ENCODE data around the gene SMIM12.

Gene SMIM12

DNA sequence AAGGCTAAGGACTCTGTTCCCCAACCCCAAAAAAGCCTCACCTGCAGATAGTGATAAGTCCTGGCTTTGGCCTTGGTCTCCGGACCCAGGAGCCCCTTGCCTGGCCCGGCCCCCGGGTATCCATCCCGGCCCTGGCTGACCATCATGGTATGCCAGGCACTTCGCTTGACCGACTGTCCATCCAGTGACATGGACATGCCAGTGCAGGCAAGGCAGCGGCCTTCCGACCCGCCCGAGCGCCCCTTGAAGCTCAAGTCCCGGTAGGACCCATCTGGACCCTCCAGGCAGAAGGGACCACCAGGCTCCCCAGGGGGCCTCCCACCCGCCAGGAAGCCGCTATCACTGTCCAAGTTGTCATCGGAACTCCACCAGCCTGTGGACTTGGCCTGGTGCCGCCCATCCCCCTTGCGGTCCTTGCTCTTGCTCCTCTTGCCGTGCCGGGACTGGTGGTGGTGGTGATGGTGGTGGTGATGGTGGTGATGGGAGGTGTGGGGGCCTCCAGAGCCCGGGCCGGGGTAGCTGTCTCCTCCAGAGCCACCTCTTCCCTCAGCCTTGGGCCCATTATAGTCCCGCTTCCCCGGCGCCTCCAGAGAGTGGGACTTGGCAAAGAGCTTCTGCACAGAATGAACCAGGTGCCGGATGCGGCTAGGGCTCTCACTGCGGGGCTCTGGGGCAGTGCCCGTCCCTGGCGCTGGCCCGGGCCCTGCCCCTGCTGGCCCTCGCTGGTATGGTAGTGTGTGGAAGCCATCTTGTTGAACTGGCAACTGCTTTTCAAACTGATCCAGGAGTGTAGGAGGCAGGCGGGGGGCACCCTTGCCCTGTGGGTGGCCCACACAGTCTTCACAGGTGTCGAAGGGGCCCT is 44.9 kb upstream of the SMIM12 start:
- H3K4me3 ChIP-seq (ENCODE audit: low read depth, low read length): no peak overlapping the region
- no peak for DNase-seq (ENCODE audit: low read depth)
- TF ChIP-seq, protein P1, sequence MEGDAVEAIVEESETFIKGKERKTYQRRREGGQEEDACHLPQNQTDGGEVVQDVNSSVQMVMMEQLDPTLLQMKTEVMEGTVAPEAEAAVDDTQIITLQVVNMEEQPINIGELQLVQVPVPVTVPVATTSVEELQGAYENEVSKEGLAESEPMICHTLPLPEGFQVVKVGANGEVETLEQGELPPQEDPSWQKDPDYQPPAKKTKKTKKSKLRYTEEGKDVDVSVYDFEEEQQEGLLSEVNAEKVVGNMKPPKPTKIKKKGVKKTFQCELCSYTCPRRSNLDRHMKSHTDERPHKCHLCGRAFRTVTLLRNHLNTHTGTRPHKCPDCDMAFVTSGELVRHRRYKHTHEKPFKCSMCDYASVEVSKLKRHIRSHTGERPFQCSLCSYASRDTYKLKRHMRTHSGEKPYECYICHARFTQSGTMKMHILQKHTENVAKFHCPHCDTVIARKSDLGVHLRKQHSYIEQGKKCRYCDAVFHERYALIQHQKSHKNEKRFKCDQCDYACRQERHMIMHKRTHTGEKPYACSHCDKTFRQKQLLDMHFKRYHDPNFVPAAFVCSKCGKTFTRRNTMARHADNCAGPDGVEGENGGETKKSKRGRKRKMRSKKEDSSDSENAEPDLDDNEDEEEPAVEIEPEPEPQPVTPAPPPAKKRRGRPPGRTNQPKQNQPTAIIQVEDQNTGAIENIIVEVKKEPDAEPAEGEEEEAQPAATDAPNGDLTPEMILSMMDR (IDR thresholded peaks at IDR 0.05; ENCODE audit: control insufficient read depth, extremely low read depth, insufficient read depth): no peak

GRCh38 chr1:34901919-34902318 is 42.4 kb upstream of the SMIM12 start:
- H3K4me3 ChIP-seq (ENCODE audit: low read depth, low read length): no peak overlapping the region
- DNase-seq (ENCODE audit: low read depth): no peak
- TF ChIP-seq, protein P1 (IDR thresholded peaks at IDR 0.05; ENCODE audit: control insufficient read depth, extremely low read depth, insufficient read depth): no peak

DNA sequence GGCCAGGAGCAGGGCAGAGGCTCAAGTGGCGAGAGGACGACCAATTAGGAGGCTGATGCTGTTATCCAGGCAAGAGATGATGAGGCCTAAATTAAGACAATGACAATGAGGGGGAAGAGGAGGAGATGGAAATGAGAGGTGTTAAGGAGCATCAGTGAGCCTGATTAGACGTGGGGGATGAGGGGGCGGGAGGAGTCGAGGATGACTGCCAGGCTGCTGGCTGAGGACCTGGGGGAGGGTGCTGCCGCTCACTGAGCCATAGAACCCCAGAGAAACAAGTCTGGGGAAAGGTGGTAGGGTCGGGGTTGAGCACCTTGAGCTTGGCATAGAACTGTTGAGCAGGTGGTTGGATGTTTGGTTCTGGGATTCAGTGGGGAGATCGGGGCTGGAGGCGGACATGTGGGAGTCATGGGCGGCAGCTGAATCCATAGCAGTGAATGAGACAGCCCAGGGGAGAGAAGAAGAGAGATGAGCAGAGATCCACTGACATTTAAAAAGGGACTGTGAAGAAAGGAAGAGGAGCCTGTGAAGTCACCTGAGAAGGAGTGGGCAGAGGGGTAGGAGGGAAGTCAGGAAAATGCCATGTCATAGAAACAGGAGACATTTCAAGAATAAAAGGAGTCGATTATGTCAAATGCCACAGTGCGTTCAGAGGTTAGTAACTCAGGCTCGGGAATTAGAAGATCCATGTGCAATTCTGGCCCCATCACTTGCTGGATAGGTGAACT is 41.4 kb upstream of the SMIM12 start:
- DNase-seq (ENCODE audit: low read depth): no peak
- no peak overlapping the region for H3K4me3 ChIP-seq (ENCODE audit: low read depth, low read length)
- TF ChIP-seq, protein P1 (IDR thresholded peaks at IDR 0.05; ENCODE audit: control insufficient read depth, extremely low read depth, insufficient read depth): no peak

DNA sequence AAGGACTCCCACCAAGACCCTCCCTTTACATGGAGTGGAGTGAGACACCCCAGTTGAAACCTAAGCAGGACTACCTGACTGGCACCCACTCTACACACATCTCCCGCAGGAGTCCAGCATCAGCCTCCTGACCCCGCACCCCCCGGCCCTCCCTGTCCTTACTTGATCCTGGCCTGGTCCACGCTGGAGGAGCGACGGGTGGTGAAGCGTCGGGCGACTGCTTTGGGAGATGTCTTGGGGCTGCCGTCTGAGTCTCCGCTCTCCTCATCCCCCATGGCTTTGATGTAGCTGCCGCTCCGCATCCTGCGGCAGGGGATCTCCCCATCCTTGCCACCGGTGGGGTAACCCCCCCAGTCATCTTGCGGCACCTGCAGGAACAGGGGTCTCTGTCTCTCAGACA is 40.4 kb upstream of the SMIM12 start:
- H3K4me3 ChIP-seq (ENCODE audit: low read depth, low read length): no peak overlapping the region
- TF ChIP-seq, protein P1 (IDR thresholded peaks at IDR 0.05; ENCODE audit: control insufficient read depth, extremely low read depth, insufficient read depth): no peak
- no peak for DNase-seq (ENCODE audit: low read depth)

DNA sequence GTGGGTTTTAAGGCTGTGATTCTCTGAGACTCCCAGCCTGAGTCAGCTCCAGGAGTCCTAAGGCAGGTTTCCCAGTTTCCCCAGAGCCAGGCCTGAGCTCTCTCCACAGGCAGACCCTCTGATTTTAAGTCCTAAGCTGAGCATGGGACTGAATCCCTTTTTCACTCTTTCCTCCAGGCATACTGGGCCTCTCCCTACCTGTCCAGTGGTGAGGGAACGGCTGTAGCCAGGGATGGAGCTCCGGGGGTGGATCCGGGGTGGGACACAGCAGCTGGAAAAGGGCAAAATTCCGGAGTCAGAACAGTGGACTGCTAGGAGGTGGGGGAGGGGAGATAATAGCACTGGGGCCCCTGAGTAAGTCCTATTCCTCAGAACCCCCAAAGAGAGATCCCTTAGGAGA is 39.9 kb upstream of the SMIM12 start:
- no peak for DNase-seq (ENCODE audit: low read depth)
- H3K4me3 ChIP-seq (ENCODE audit: low read depth, low read length): no peak overlapping the region
- TF ChIP-seq, protein P1 (IDR thresholded peaks at IDR 0.05; ENCODE audit: control insufficient read depth, extremely low read depth, insufficient read depth): no peak

GRCh38 chr1:34898330-34898761 is 38.8 kb upstream of the SMIM12 start:
- no peak for DNase-seq (ENCODE audit: low read depth)
- TF ChIP-seq, protein P1 (IDR thresholded peaks at IDR 0.05; ENCODE audit: control insufficient read depth, extremely low read depth, insufficient read depth): no peak

More at GRCh38 chr1:34898330-34898761, 38.8 kb upstream of the SMIM12 start:
- no peak overlapping the region for H3K4me3 ChIP-seq (ENCODE audit: low read depth, low read length)
